Measurements from ENCODE around the gene SPRN.
"Not testable (repeated sequence)": the region's sequence is repeated elsewhere in the genome, so short reads cannot be mapped to it uniquely, and the experiment has no call there.

The SPRN gene

GRCh38 chr10:133388973-133389818 is 35.2 kb downstream of the SPRN start:
- no peak for DNase-seq

GRCh38 chr10:133388236-133388972 is 36.0 kb downstream of the SPRN start:
- peak in 1 of 58 donors; percentile 10 for DNase-seq

GRCh38 chr10:133386951-133387350 is 37.5 kb downstream of the SPRN start:
- not testable (repeated sequence) for DNase-seq

- no peak for DNase-seq
Measured at GRCh38 chr10:133385214-133385613, 39.2 kb downstream of the SPRN start.

GRCh38 chr10:133384071-133384470 is 40.4 kb downstream of the SPRN start:
- DNase-seq = no peak

GRCh38 chr10:133383551-133383950 is 40.9 kb downstream of the SPRN start:
- no peak for DNase-seq

- DNase-seq = no peak
Measured at GRCh38 chr10:133381036-133381435, 43.4 kb downstream of the SPRN start.

GRCh38 chr10:133379801-133380666 is 44.4 kb downstream of the SPRN start:
- peak in 25 of 58 donors; percentile 17 to 70 (median 42) for DNase-seq

GRCh38 chr10:133379152-133379800 is 45.1 kb downstream of the SPRN start, which contains the start of gene PAOX:
Gene PAOX (plus strand): TSS chr10:133379262. CDS start chr10:133379317, 55 bp downstream.
- peak in 45 of 58 donors; percentile 16 to 75 (median 52) for DNase-seq

GRCh38 chr10:133378251-133379096 is 46.0 kb downstream of the SPRN start:
- peak in 52 of 58 donors; percentile 27 to 83 (median 60) for DNase-seq

GRCh38 chr10:133377818-133378250 is 46.6 kb downstream of the SPRN start:
- no peak for DNase-seq

- no peak for DNase-seq
Measured at GRCh38 chr10:133377025-133377817, 47.2 kb downstream of the SPRN start.

GRCh38 chr10:133376183-133376582 is 48.2 kb downstream of the SPRN start:
- not testable (repeated sequence) for DNase-seq

GRCh38 chr10:133375357-133376115 is 48.9 kb downstream of the SPRN start:
- DNase-seq = peak in 5 of 58 donors; percentile 8 to 43 (median 18)

GRCh38 chr10:133373174-133374090 is 51.0 kb downstream of the SPRN start, which contains the start of gene ECHS1:
Gene ECHS1 (minus strand): TSS chr10:133373354. CDS start chr10:133373333, 21 bp downstream.
- DNase-seq = peak; percentile 32 to 96 (median 90)

- peak in 1 of 58 donors; percentile 40 for DNase-seq
Measured at GRCh38 chr10:133372507-133372906, 51.9 kb downstream of the SPRN start.
